Measurements from ENCODE around the gene CCDC178. TPM values are rescaled to one million over a fixed set of nuclear protein-coding genes. Genes with fewer than 3 reads are reported as not detected.

Gene CCDC178
- polyA plus RNA-seq, 1 donor from 2014 or later: not detected

DNA sequence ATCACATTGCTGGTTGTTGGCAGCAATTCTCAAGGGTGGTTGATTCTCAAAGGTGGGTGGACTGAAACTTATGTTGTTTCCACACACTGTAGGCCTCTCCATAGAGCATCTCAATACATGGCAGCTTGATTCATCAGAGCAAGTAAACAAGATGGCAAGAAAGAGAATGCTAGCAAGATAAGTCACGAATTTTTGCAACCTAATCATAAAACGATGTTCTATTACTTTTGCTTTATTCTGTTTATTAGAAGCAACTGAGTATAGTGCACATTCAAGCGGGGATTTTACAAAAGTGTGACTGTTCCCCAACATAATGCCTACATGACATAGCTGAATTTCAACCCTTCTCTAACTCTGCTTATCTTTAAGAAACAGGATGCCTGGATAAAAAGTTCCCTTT, 136.2 kb downstream of the CCDC178 start:
- Histone ChIP-seq H2AFZ (ENCODE audit: low read depth, low read length) (no peak overlapping the region), H3F3A (ENCODE audit: insufficient read depth, low read length, poor library complexity, severe bottlenecking) (no peaks in the 10 kb centered on the region), H3K36me3 (ENCODE audit: insufficient read depth, low read length) (no peaks in the 10 kb centered on the region), H3K9ac (ENCODE audit: low read length) (no peak overlapping the region), H3K4me3 (ENCODE audit: low read length) (no peak overlapping the region), H3K9me3 (ENCODE audit: low read length) (peaks cover 6% of the 10 kb centered on the region), H3K27ac (ENCODE audit: low read length) (no peak overlapping the region), H3K79me2 (replicated peaks; ENCODE audit: insufficient read depth, low read length) (no peaks in the 10 kb centered on the region), H3K27me3 (ENCODE audit: insufficient read depth, low read depth, low read length) (no peaks in the 10 kb centered on the region), H3K9me2 (ENCODE audit: insufficient read depth, low read length) (no peaks in the 10 kb centered on the region), H4K20me1 (ENCODE audit: insufficient read depth) (no peaks in the 10 kb centered on the region), H3K4me2 (ENCODE audit: low read length) (no peak overlapping the region)
- no peak for TF ChIP-seq EZH2 (IDR thresholded peaks at IDR 0.05; ENCODE audit: borderline replicate concordance, insufficient read depth, low read length, poor library complexity, severe bottlenecking)
- TF ChIP-seq TAF1 (IDR thresholded peaks at IDR 0.05; ENCODE audit: low read depth): no peak
- no peak for TF ChIP-seq POLR2AphosphoS5 (IDR thresholded peaks at IDR 0.05)
- TF ChIP-seq, protein P1, sequence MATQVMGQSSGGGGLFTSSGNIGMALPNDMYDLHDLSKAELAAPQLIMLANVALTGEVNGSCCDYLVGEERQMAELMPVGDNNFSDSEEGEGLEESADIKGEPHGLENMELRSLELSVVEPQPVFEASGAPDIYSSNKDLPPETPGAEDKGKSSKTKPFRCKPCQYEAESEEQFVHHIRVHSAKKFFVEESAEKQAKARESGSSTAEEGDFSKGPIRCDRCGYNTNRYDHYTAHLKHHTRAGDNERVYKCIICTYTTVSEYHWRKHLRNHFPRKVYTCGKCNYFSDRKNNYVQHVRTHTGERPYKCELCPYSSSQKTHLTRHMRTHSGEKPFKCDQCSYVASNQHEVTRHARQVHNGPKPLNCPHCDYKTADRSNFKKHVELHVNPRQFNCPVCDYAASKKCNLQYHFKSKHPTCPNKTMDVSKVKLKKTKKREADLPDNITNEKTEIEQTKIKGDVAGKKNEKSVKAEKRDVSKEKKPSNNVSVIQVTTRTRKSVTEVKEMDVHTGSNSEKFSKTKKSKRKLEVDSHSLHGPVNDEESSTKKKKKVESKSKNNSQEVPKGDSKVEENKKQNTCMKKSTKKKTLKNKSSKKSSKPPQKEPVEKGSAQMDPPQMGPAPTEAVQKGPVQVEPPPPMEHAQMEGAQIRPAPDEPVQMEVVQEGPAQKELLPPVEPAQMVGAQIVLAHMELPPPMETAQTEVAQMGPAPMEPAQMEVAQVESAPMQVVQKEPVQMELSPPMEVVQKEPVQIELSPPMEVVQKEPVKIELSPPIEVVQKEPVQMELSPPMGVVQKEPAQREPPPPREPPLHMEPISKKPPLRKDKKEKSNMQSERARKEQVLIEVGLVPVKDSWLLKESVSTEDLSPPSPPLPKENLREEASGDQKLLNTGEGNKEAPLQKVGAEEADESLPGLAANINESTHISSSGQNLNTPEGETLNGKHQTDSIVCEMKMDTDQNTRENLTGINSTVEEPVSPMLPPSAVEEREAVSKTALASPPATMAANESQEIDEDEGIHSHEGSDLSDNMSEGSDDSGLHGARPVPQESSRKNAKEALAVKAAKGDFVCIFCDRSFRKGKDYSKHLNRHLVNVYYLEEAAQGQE (IDR thresholded peaks at IDR 0.05; ENCODE audit: borderline replicate concordance): no peak
- TF ChIP-seq, protein P2, sequence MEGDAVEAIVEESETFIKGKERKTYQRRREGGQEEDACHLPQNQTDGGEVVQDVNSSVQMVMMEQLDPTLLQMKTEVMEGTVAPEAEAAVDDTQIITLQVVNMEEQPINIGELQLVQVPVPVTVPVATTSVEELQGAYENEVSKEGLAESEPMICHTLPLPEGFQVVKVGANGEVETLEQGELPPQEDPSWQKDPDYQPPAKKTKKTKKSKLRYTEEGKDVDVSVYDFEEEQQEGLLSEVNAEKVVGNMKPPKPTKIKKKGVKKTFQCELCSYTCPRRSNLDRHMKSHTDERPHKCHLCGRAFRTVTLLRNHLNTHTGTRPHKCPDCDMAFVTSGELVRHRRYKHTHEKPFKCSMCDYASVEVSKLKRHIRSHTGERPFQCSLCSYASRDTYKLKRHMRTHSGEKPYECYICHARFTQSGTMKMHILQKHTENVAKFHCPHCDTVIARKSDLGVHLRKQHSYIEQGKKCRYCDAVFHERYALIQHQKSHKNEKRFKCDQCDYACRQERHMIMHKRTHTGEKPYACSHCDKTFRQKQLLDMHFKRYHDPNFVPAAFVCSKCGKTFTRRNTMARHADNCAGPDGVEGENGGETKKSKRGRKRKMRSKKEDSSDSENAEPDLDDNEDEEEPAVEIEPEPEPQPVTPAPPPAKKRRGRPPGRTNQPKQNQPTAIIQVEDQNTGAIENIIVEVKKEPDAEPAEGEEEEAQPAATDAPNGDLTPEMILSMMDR (IDR thresholded peaks at IDR 0.05; ENCODE audit: poor library complexity, severe bottlenecking): no peak
- TF ChIP-seq EP300 (conservative IDR thresholded peaks at IDR 0.05; ENCODE audit: poor library complexity, severe bottlenecking): no peak
- no peak for TF ChIP-seq RAD21 (conservative IDR thresholded peaks at IDR 0.05)
- no peak for TF ChIP-seq SMC3 (conservative IDR thresholded peaks at IDR 0.05; ENCODE audit: poor library complexity)
- TF ChIP-seq MXI1 (conservative IDR thresholded peaks at IDR 0.05; ENCODE audit: poor library complexity, severe bottlenecking): no peak

DNA sequence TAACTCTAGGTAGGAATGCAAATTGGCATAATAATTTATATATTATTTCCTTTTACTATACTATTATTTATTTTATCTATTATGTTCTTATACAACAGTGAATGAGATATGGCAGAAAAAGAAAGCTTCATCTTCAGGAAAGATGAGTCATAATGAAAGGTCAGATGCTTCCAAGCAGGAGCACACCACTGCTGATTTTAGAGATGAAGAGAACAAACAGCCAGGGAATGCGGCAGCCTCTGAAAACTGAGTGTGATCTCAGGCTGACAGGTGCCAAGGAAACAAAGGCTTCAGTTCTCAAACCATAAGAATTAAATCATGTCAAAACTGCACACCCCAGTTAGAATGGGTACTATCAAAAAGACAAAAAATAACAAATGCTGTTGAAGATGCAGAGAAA, 149.0 kb downstream of the CCDC178 start:
- H2AFZ ChIP-seq (ENCODE audit: low read depth, low read length): no peak overlapping the region
- no peak overlapping the region for H3K9ac ChIP-seq (ENCODE audit: low read length)
- no peaks in the 10 kb centered on the region for H3F3A ChIP-seq (ENCODE audit: insufficient read depth, low read length, poor library complexity, severe bottlenecking)
- H3K9me2 ChIP-seq (ENCODE audit: insufficient read depth, low read length): no peaks in the 10 kb centered on the region
- TF ChIP-seq EP300 (conservative IDR thresholded peaks at IDR 0.05; ENCODE audit: poor library complexity, severe bottlenecking) (peak; percentile 17), TAF1 (IDR thresholded peaks at IDR 0.05; ENCODE audit: low read depth) (no peak), POLR2AphosphoS5 (IDR thresholded peaks at IDR 0.05) (no peak)
- TF ChIP-seq, protein P2 (IDR thresholded peaks at IDR 0.05; ENCODE audit: poor library complexity, severe bottlenecking): no peak
- no peaks in the 10 kb centered on the region for H3K79me2 ChIP-seq (replicated peaks; ENCODE audit: insufficient read depth, low read length)
- no peak overlapping the region for H3K27ac ChIP-seq (ENCODE audit: low read length)
- H3K9me3 ChIP-seq (ENCODE audit: low read length): no peaks in the 10 kb centered on the region
- H4K20me1 ChIP-seq (ENCODE audit: insufficient read depth): no peaks in the 10 kb centered on the region
- no peaks in the 10 kb centered on the region for H3K36me3 ChIP-seq (ENCODE audit: insufficient read depth, low read length)
- no peak overlapping the region for H3K4me3 ChIP-seq (ENCODE audit: low read length)
- H3K4me2 ChIP-seq (ENCODE audit: low read length): no peak overlapping the region
- no peaks in the 10 kb centered on the region for H3K27me3 ChIP-seq (ENCODE audit: insufficient read depth, low read depth, low read length)
